H1 (cell line): Measurements from ENCODE around the gene ANO2. TPM values are rescaled to one million over a fixed set of nuclear protein-coding genes. Genes with fewer than 3 reads are reported as not detected.

ENCODE experiments used
- CTCF ChIA-PET: fragments of 300-600 bp; sonication (Branson Sonifier 250); formaldehyde crosslinking; loops from one replicate; lab custom pipeline; 2021; ENCODE audit not compliant: partially characterized antibody; lab: Charles Lee
- POLR2A ChIA-PET: fragments of 300-600 bp; sonication (Branson Sonifier 250); formaldehyde crosslinking; loops from one replicate; lab custom pipeline; 2021; ENCODE audit warnings: inconsistent platforms; ENCODE audit not compliant: partially characterized antibody; lab: Charles Lee
- DNase-seq, 2 experiments: peaks; one replicate each; pipeline versions ENCODE4 v3.0.0 to v3.0.0-alpha.2; 2010 to 2022; ENCODE audit warnings: low spot score in 2 of 2, low read depth in 1 of 2, mixed read lengths in 1 of 2
- FAIRE-seq: peaks from 2 replicates; lab custom pipeline; 2011; peaks lifted over from hg19 to GRCh38; lab: Jason Lieb, UNC
- H2AFZ ChIP-seq: 2 replicates; pipeline ENCODE4 v1.8.1; 2012; ENCODE audit warnings: low read length, inconsistent platforms
- H2AK5ac ChIP-seq: 2 replicates; pipeline ENCODE4 v1.6.1; 2013; ENCODE audit warnings: low read depth, low read length
- H2BK120ac ChIP-seq: replicated peaks from 2 replicates; pipeline ENCODE3; 2013; ENCODE audit warnings: low read depth, low read length, inconsistent platforms
- H2BK12ac ChIP-seq: 2 replicates; pipeline ENCODE4 v1.6.1; 2013; ENCODE audit warnings: low read depth, low read length
- H2BK15ac ChIP-seq: 2 replicates; pipeline ENCODE4 v1.6.1; 2013; ENCODE audit warnings: low read length
- H2BK20ac ChIP-seq: 2 replicates; pipeline ENCODE4 v1.6.1; 2013; ENCODE audit warnings: low read length
- H2BK5ac ChIP-seq: 2 replicates; pipeline ENCODE4 v1.6.1; 2013; ENCODE audit warnings: low read depth, low read length
- H3K14ac ChIP-seq: 2 replicates; pipeline ENCODE4 v1.6.1; 2013; ENCODE audit warnings: inconsistent platforms; ENCODE audit not compliant: insufficient read length
- H3K18ac ChIP-seq: 2 replicates; pipeline ENCODE4 v1.6.1; 2013; ENCODE audit warnings: low read length; ENCODE audit errors: extremely low read depth
- H3K23ac ChIP-seq: 2 replicates; pipeline ENCODE4 v1.6.1; 2013; ENCODE audit warnings: inconsistent platforms; ENCODE audit not compliant: insufficient read length
- H3K23me2 ChIP-seq: 2 replicates; pipeline ENCODE4 v1.6.1; 2013; ENCODE audit warnings: low read depth, low read length
- H3K27ac ChIP-seq: 2 replicates; pipeline ENCODE4 v1.6.1; 2011; ENCODE audit warnings: low read depth, low read length, inconsistent platforms
- H3K27me3 ChIP-seq, 4 experiments: replicated peaks in 1 of 4; 1 replicate in 1 of 4; 2 replicates in 3 of 4; pipeline versions ENCODE4 v1.6.1 to v1.8.1; 2011 to 2013; ENCODE audit warnings: low read length in 3 of 4, mild to moderate bottlenecking in 3 of 4, inconsistent platforms in 2 of 4, mixed read lengths in 2 of 4, moderate library complexity in 1 of 4; ENCODE audit not compliant: control insufficient read depth in 3 of 4, insufficient read depth in 3 of 4; ENCODE audit errors: extremely low read depth in 1 of 4
- H3K36me3 ChIP-seq, 4 experiments: 2 replicates each; pipeline versions ENCODE4 v1.6.1 to v1.8.1; 2011 to 2013; ENCODE audit warnings: mild to moderate bottlenecking in 4 of 4, low read length in 3 of 4, moderate library complexity in 2 of 4, control low read depth in 1 of 4, inconsistent platforms in 1 of 4; ENCODE audit not compliant: insufficient read depth in 4 of 4, control insufficient read depth in 2 of 4
- H3K4ac ChIP-seq: replicated peaks from 2 replicates; pipeline ENCODE3; 2013; ENCODE audit warnings: low read length, low read depth, mixed read lengths, inconsistent platforms; ENCODE audit not compliant: insufficient read length
- H3K4me1 ChIP-seq, 4 experiments: replicated peaks in 1 of 4; 1 replicate in 1 of 4; 2 replicates in 3 of 4; pipeline versions ENCODE4 v1.6.1 to v1.8.1; 2011 to 2013; ENCODE audit warnings: low read length in 3 of 4, inconsistent platforms in 2 of 4, mixed read lengths in 1 of 4; ENCODE audit not compliant: insufficient read depth in 4 of 4, control insufficient read depth in 3 of 4
- H3K4me2 ChIP-seq, 2 experiments: 2 replicates each; pipeline versions ENCODE4 v1.6.1 to v1.8.1; 2011 to 2013; ENCODE audit warnings: low read depth in 2 of 2, low read length in 2 of 2, control low read depth in 1 of 2, inconsistent platforms in 1 of 2, mild to moderate bottlenecking in 1 of 2; ENCODE audit not compliant: insufficient read depth in 1 of 2
- H3K4me3 ChIP-seq, 4 experiments: fragments of 200-600, 300-600 bp in 1 of 4; sonication (generic), shearing (Covaris generic), sonication (Bioruptor Twin) in 1 of 4; 2 replicates each; pipeline versions ENCODE4 v1.5.1 to v1.8.1; 2011 to 2016; ENCODE audit warnings: low read length in 4 of 4, low read depth in 3 of 4, control low read depth in 2 of 4, inconsistent platforms in 2 of 4, mild to moderate bottlenecking in 2 of 4, mixed read lengths in 1 of 4, moderate library complexity in 1 of 4; ENCODE audit not compliant: insufficient read depth in 2 of 4; ENCODE audit errors: extremely low read depth in 1 of 4
- H3K56ac ChIP-seq: replicated peaks from 2 replicates; pipeline ENCODE3; 2013; ENCODE audit warnings: low read depth, mild to moderate bottlenecking, mixed read lengths, low read length, inconsistent platforms; ENCODE audit not compliant: insufficient read length
- H3K79me1 ChIP-seq: 2 replicates; pipeline ENCODE4 v1.6.1; 2013; ENCODE audit warnings: low read depth, low read length, control low read depth
- H3K79me2 ChIP-seq, 2 experiments: 2 replicates each; pipeline versions ENCODE4 v1.6.1 to v1.8.1; 2012 to 2013; ENCODE audit warnings: low read length in 2 of 2, mild to moderate bottlenecking in 2 of 2, inconsistent platforms in 1 of 2; ENCODE audit not compliant: insufficient read depth in 2 of 2, control insufficient read depth in 1 of 2
- H3K9ac ChIP-seq, 4 experiments: replicated peaks in 1 of 4; 1 replicate in 1 of 4; 2 replicates in 3 of 4; pipeline versions ENCODE4 v1.6.1 to v1.8.1; 2011 to 2013; ENCODE audit warnings: low read depth in 3 of 4, low read length in 3 of 4, control low read depth in 2 of 4, mild to moderate bottlenecking in 2 of 4, moderate library complexity in 2 of 4, inconsistent platforms in 1 of 4; ENCODE audit errors: extremely low read depth in 1 of 4
- H3K9me3 ChIP-seq, 2 experiments: 2 replicates each; pipeline versions ENCODE4 v1.6.1 to v1.8.1; 2012 to 2013; ENCODE audit warnings: mild to moderate bottlenecking in 2 of 2, moderate library complexity in 2 of 2, control low read depth in 1 of 2, inconsistent platforms in 1 of 2, low read depth in 1 of 2, low read length in 1 of 2, mixed read lengths in 1 of 2; ENCODE audit not compliant: insufficient read depth in 2 of 2
- H4K20me1 ChIP-seq, 2 experiments: replicated peaks in 1 of 2; 2 replicates each; pipeline versions ENCODE3 to v1.8.1; 2011 to 2013; ENCODE audit warnings: inconsistent platforms in 2 of 2, low read length in 2 of 2, mild to moderate bottlenecking in 1 of 2; ENCODE audit not compliant: insufficient read depth in 2 of 2, control insufficient read depth in 1 of 2
- H4K5ac ChIP-seq: 2 replicates; pipeline ENCODE4 v1.6.1; 2013; ENCODE audit warnings: low read length, low read depth, mixed read lengths, inconsistent platforms; ENCODE audit not compliant: insufficient read length
- H4K8ac ChIP-seq: 2 replicates; pipeline ENCODE4 v1.8.0; 2013; ENCODE audit warnings: mild to moderate bottlenecking, moderate library complexity, low read length, inconsistent platforms; ENCODE audit not compliant: insufficient read depth; ENCODE audit errors: extremely low read depth
- H4K91ac ChIP-seq: replicated peaks from 2 replicates; pipeline ENCODE3; 2013; ENCODE audit warnings: low read length, mixed read lengths, inconsistent platforms; ENCODE audit not compliant: insufficient read length
- BRCA1 ChIP-seq: IDR thresholded peaks from 2 replicates; pipeline ENCODE4 v1.6.1; 2012; ENCODE audit warnings: low read depth, low read length, improper control_type of control experiment
- CBX8 ChIP-seq: fragments of 300-800, 300-1000 bp; sonication (generic); IDR thresholded peaks from 2 replicates; pipeline ENCODE4 v1.7.1; 2016; ENCODE audit warnings: low read depth, low read length, borderline replicate concordance
- EZH2 ChIP-seq: fragments of 200-600 bp; sonication (generic); IDR thresholded peaks from 2 replicates; pipeline ENCODE4 v1.7.1; 2012; ENCODE audit warnings: low read depth, mild to moderate bottlenecking, moderate library complexity, low read length, inconsistent platforms; ENCODE audit not compliant: severe bottlenecking
- GTF2F1 ChIP-seq: IDR thresholded peaks from 2 replicates; pipeline ENCODE4 v1.6.1; 2012; ENCODE audit warnings: low read depth, low read length, improper control_type of control experiment, borderline replicate concordance
- POLR2AphosphoS5 ChIP-seq: IDR thresholded peaks from 2 replicates; pipeline ENCODE4 v1.6.1; 2011; ENCODE audit warnings: low read depth, low read length
- POU5F1 ChIP-seq: IDR thresholded peaks from 2 replicates; pipeline ENCODE4 v1.6.1; 2011; ENCODE audit warnings: low read depth, mild to moderate bottlenecking, low read length, moderate library complexity
- SIN3A ChIP-seq, 2 experiments: IDR thresholded peaks in 1 of 2; conservative IDR thresholded peaks in 1 of 2; 2 replicates each; pipeline ENCODE4 v1.6.1; 2011 to 2012; ENCODE audit warnings: low read length in 2 of 2, improper control_type of control experiment in 1 of 2, low read depth in 1 of 2, mild to moderate bottlenecking in 1 of 2
- WGBS, 2 experiments: shearing (Covaris generic) in 1 of 2; methylation state at CpG; one replicate each; pipeline versions ENCODE4 v1.1.6 to v1.1.7; 2013 to 2015; ENCODE audit warnings: low lambda C conversion rate in 2 of 2, mixed read lengths in 2 of 2, inconsistent platforms in 1 of 2, low coverage in 1 of 2, missing lambda C conversion rate in 1 of 2; ENCODE audit not compliant: insufficient replicate concordance in 2 of 2, insufficient coverage in 1 of 2, insufficient read length in 1 of 2; ENCODE audit errors: extremely low coverage in 1 of 2, missing lambda C conversion rate in 1 of 2; 5-methylcytosine and 5-hydroxymethylcytosine counted together
- polyA plus RNA-seq, 7 experiments: library from polyadenylated mRNA; depleted of rRNA in 3 of 7; stranded (reverse) in 5 of 7; unstranded in 2 of 7; fragments of >200 nt in 5 of 7; fragments of 200-250 nt in 2 of 7; gene quantifications; 1 replicate in 5 of 7; 2 replicates in 1 of 7; 4 replicates in 1 of 7; pipeline versions ENCODE4 v1.2.1 to v1.2.3, GENCODE V29; 2011 to 2013; ENCODE audit warnings: missing spikeins in 2 of 7, mixed read lengths in 2 of 7
- total RNA-seq: library from RNA; stranded (reverse); fragmentation: NEBNext Ultra II Directional; extraction: Animal tissue kit (Norgen Biotek cat#: 25700); gene quantifications from 2 replicates; pipeline ENCODE4 v1.2.1, GENCODE V29; 2021

The ANO2 gene
- total and polyA plus RNA-seq, 2 of the 8 experiments (the other 6 are each of a cell fraction or from before 2014, with no cell fraction given) = 1.9 to 5.5 TPM

DNA sequence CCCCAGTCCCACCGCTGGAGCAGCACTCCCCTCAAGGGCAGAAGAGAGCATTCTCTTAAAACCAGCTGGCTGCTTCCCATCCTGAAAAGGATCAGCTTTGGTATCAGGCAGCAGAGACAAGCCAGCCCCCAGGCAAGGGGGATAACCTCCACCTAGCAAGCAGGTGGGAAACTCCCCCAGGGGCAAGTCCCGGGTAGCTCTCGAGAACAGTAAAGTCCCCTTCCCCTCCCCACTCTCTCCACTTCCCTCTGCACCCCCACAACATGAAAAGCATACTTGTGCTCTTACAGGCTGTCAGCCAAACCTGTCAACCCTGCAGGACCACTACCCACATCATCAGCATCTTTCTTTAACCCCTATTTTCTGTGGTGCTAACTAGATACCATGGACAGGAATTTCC, 259.1 kb downstream of the ANO2 start:
- TF ChIP-seq POLR2AphosphoS5 (no peak), EZH2 (no peak), CBX8 (no peak), POU5F1 (no peak), GTF2F1 (no peak), BRCA1 (no peak), SIN3A (conservative IDR thresholded peaks at IDR 0.05 in 1 of 2, IDR thresholded peaks at IDR 0.05 in 1 of 2; ENCODE audit: low read depth in 1 of 2, low read length in 2 of 2) (no peak)
- Histone ChIP-seq H3K14ac (no peak overlapping the region), H2BK15ac (no peak overlapping the region), H3K27ac (no peak overlapping the region), H3K4ac (no peak overlapping the region), H4K8ac (no peak overlapping the region), H2BK20ac (no peak overlapping the region), H4K5ac (no peak overlapping the region), H2BK12ac (no peak overlapping the region), H2AK5ac (no peak overlapping the region), H2AFZ (no peak overlapping the region), H3K79me1 (no peaks in the 10 kb centered on the region), H3K79me2 (no peaks in the 10 kb centered on the region), H3K18ac (no peak overlapping the region), H3K4me1 (no peaks in the 10 kb centered on the region), H3K4me3 (no peak overlapping the region), H3K27me3 (no peaks in the 10 kb centered on the region), H2BK5ac (no peak overlapping the region), H4K20me1 (no peaks in the 10 kb centered on the region), H3K9ac (no peak overlapping the region), H3K23me2 (no peaks in the 10 kb centered on the region), H3K56ac (no peak overlapping the region), H3K36me3 (no peaks in the 10 kb centered on the region), H2BK120ac (no peak overlapping the region), H3K9me3 (no peaks in the 10 kb centered on the region), H3K4me2 (no peak overlapping the region), H3K23ac (no peak overlapping the region), H4K91ac (no peak overlapping the region)
- DNase-seq (no peak), FAIRE-seq (no peak)
- CTCF ChIA-PET = interaction anchor here (0.7 to 1.5 kb wide), 6 partner anchors 9 to 285 kb away, joined by 3 to 7 read pairs (median 4); no protein-coding TSS in a partner anchor
- POLR2A ChIA-PET = interaction anchor here (1.3 kb wide), 1 partner anchor 123 kb away, joined by 3 read pairs; no protein-coding TSS in a partner anchor
- 82% methylated on average over 3 of the region's 3 CpGs; no CpG with 5 or more reads in 1 of the 2 experiments for WGBS, 2 experiments
